ENCODE measurements around the gene TFCP2.

DNA sequence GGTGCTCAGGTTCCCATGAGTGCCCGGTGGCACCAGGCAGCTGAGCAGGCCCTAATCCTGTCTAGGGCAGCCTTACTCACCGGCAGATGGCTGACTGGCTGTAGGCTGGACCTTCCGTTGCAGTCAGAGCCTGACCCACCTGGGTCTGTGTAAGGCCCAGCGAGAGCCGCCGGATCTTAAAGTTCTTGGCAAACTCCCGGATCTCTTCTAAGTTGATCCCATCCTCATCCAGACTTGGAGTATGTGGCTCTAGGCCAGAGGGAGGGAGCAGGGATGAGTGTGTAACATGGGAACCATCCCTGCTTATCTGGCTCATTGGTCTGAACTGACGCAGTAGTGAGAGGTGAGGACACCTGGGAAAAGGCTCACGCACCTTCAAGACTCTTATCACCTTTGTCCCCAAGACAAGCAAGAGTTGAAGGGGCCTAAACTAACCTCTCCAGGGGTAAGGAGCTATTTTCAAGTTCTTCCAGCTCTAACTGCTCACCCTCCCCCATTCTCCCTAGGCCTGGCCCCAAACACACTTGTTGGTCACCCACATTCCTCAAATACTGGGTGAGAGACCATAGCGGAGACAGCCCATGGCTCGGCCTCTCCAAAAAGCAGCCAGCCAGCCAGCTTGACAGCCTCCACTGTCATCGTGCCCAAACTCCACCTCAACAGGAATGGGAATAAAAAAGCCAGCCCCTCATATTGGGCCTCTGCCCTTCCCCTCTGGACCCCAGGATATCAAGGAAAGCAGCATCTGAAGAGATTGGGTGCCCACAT lies 18.8 kb upstream of the TFCP2 start:
- TF ChIP-seq, protein P1, sequence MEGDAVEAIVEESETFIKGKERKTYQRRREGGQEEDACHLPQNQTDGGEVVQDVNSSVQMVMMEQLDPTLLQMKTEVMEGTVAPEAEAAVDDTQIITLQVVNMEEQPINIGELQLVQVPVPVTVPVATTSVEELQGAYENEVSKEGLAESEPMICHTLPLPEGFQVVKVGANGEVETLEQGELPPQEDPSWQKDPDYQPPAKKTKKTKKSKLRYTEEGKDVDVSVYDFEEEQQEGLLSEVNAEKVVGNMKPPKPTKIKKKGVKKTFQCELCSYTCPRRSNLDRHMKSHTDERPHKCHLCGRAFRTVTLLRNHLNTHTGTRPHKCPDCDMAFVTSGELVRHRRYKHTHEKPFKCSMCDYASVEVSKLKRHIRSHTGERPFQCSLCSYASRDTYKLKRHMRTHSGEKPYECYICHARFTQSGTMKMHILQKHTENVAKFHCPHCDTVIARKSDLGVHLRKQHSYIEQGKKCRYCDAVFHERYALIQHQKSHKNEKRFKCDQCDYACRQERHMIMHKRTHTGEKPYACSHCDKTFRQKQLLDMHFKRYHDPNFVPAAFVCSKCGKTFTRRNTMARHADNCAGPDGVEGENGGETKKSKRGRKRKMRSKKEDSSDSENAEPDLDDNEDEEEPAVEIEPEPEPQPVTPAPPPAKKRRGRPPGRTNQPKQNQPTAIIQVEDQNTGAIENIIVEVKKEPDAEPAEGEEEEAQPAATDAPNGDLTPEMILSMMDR (IDR thresholded peaks at IDR 0.05) = no peak
- no peak for TF ChIP-seq POLR2A (IDR thresholded peaks at IDR 0.05)

Data from right lobe of liver (tissue), 4 donors.